ENCODE measurements around the gene ENKD1. TPM values are rescaled to one million over a fixed set of nuclear protein-coding genes. Genes with fewer than 3 reads are reported as not detected.

The ENKD1 gene, protein sequence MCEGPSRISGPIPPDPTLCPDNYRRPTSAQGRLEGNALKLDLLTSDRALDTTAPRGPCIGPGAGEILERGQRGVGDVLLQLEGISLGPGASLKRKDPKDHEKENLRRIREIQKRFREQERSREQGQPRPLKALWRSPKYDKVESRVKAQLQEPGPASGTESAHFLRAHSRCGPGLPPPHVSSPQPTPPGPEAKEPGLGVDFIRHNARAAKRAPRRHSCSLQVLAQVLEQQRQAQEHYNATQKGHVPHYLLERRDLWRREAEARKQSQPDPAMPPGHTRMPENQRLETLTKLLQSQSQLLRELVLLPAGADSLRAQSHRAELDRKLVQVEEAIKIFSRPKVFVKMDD
- polyA plus RNA-seq (ENCODE audit: insufficient read length in 3 of 3), result 10 to 100 TPM; 26.7 to 36.6 (median 29.2) TPM
- long read RNA-seq, donor 1, transcript ENKD1-201 (7 exons, 1,579 nt), result major isoform, 9 of 10 reads
- long read RNA-seq, donor 1, partial matches to known transcripts, result 0 of 10 reads
- long read RNA-seq, donor 1, other reads (novel, unspliced or antisense), result 0 of 10 reads
- long read RNA-seq, donor 2, transcript ENKD1-201 (7 exons, 1,579 nt), result major isoform, 9 of 14 reads
- long read RNA-seq, donor 2, partial matches to known transcripts, result 0 of 14 reads
- long read RNA-seq, donor 2, other reads (novel, unspliced or antisense), result 0 of 14 reads
- long read RNA-seq, donor 3, transcript ENKD1-201 (7 exons, 1,579 nt), result major isoform, 7 of 10 reads
- long read RNA-seq, donor 3, partial matches to known transcripts, result 0 of 10 reads
- long read RNA-seq, donor 3, other reads (novel, unspliced or antisense), result 0 of 10 reads
- long read RNA-seq, donor 4, transcript ENKD1-201 (7 exons, 1,579 nt), result major isoform, 6 of 10 reads
- long read RNA-seq, donor 4, partial matches to known transcripts, result 0 of 10 reads
- long read RNA-seq, donor 4, other reads (novel, unspliced or antisense), result 0 of 10 reads
- long read RNA-seq, donor 5, partial matches to known transcripts, result 0 of 5 reads
- long read RNA-seq, donor 5, other reads (novel, unspliced or antisense), result 0 of 5 reads
- long read RNA-seq, donor 6, transcript ENKD1-201 (7 exons, 1,579 nt), result major isoform, 9 of 11 reads
- long read RNA-seq, donor 6, partial matches to known transcripts, result 0 of 11 reads
- long read RNA-seq, donor 6, other reads (novel, unspliced or antisense), result 0 of 11 reads
- long read RNA-seq, donor 7, transcript ENKD1-201 (7 exons, 1,579 nt), result major isoform, 5 of 11 reads
- long read RNA-seq, donor 7, partial matches to known transcripts, result 0 of 11 reads
- long read RNA-seq, donor 7, other reads (novel, unspliced or antisense), result 0 of 11 reads
- long read RNA-seq, donor 8, partial matches to known transcripts, result 0 of 5 reads
- long read RNA-seq, donor 8, other reads (novel, unspliced or antisense), result 0 of 5 reads
- long read RNA-seq, donor 9, transcript ENKD1-201 (7 exons, 1,579 nt), result major isoform, 8 of 12 reads
- long read RNA-seq, donor 9, partial matches to known transcripts, result 0 of 12 reads
- long read RNA-seq, donor 9, other reads (novel, unspliced or antisense), result 0 of 12 reads
- long read RNA-seq, donor 10, transcript ENKD1-201 (7 exons, 1,579 nt), result major isoform, 7 of 16 reads
- long read RNA-seq, donor 10, partial matches to known transcripts, result 5 of 16 reads
- long read RNA-seq, donor 10, other reads (novel, unspliced or antisense), result 0 of 16 reads
- long read RNA-seq, donor 11, transcript ENKD1-201 (7 exons, 1,579 nt), result major isoform, 5 of 6 reads
- long read RNA-seq, donor 11, partial matches to known transcripts, result 0 of 6 reads
- long read RNA-seq, donor 11, other reads (novel, unspliced or antisense), result 0 of 6 reads
- long read RNA-seq, donor 12, transcript ENKD1-201 (7 exons, 1,579 nt), result major isoform, 12 of 19 reads
- long read RNA-seq, donor 12, partial matches to known transcripts, result 0 of 19 reads
- long read RNA-seq, donor 12, other reads (novel, unspliced or antisense), result 0 of 19 reads
- long read RNA-seq, donor 13, partial matches to known transcripts, result 0 of 3 reads
- long read RNA-seq, donor 13, other reads (novel, unspliced or antisense), result 0 of 3 reads
- long read RNA-seq, donor 14, result 0 reads
- long read RNA-seq, donor 15, result 0 reads
- long read RNA-seq, donor 16, transcript ENKD1-201 (7 exons, 1,579 nt), result major isoform, 8 of 10 reads
- long read RNA-seq, donor 16, partial matches to known transcripts, result 0 of 10 reads
- long read RNA-seq, donor 16, other reads (novel, unspliced or antisense), result 0 of 10 reads

DNA sequence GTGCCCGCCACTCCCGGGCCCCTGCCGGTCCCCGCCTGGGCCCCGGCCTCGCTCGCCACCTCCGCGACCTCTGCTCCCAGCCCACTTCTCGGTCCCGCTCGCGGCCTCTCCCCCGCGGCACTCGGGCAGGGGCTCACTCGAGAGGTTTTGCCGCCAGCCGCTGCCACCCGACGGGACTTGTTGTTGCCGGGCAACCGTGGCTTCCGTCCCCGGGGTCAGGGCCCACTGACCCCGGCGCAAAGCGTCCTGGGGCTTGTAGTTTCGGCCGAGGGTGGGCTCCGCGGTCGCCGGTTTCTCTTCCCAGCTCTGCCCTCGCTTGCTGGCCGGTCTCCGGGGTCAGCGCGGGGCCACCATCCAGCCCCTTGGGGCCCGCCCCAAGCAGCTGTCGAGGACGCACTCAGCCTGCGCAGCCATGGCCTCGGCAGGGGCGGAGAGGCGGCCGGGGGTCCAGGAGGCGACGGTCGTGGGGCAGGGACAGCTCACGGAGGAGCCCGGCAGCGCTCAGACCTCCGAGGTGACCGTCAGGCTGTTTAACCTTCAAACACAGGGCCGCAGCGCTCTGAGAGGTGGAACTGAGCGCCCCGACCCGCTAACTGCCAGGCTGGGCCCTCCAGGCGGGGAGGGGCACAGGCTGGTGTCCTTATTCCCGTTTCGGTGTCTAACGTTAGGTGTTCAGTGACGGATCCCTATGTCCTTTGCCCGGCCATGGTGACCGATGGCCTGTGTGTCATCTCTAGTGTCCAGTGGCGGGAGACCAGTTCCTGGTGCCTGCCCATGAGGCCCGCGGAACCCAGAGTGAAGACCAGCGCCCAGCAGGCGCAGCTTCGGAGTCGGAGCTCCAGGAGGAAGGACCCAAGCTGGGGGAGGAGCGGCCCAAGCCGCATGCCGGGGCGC lies at the start of gene ENKD1, which contains the start of gene C16orf86:
TSS of gene ENKD1 (minus strand) at position 192 of the 894 bp plus-strand sequence. CDS start 308 bp downstream, outside the sequence.
TSS of gene C16orf86 (plus strand) at position 256 of the 894 bp plus-strand sequence. CDS start at position 413, 157 bp downstream.
- peak; percentile 84 for DNase-seq

- no peak for DNase-seq
Observed at GRCh38 chr16:67716097-67716496, 49.5 kb upstream of the ENKD1 start.

GRCh38 chr16:67714522-67714921 lies 48.0 kb upstream of the ENKD1 start:
- DNase-seq, result no peak

- no peak for DNase-seq
Observed at GRCh38 chr16:67713647-67714273, 47.2 kb upstream of the ENKD1 start.

GRCh38 chr16:67710607-67711006 lies 44.1 kb upstream of the ENKD1 start:
- no peak for DNase-seq

- no peak for DNase-seq
Observed at GRCh38 chr16:67709050-67709449, 42.5 kb upstream of the ENKD1 start.

DNA sequence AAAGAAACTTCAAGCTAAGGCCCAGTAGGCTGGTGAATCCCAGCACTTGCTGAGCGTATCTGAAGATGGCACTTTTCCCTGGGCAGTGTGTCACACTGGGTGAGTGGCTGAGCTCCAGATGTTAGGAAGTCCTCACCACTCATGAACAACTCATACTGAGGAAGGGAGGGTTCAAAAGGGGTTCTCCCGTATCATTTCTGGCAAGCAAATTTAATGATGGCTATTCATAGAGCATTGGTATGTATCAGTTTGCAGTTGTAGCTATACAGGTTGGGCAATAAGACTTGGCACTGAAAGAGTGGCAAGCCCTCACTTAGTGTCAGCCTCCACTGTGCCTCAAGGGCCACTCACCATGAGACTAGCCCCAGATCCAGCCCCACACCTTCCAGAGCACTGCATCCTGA lies 41.8 kb upstream of the ENKD1 start:
- DNase-seq, result no peak

GRCh38 chr16:67707790-67708189 lies 41.2 kb upstream of the ENKD1 start:
- no peak for DNase-seq

- no peak for DNase-seq
Observed at GRCh38 chr16:67707210-67707609, 40.7 kb upstream of the ENKD1 start.

GRCh38 chr16:67704110-67704509 lies 37.6 kb upstream of the ENKD1 start:
- no peak for DNase-seq

GRCh38 chr16:67703626-67704025 lies 37.1 kb upstream of the ENKD1 start:
- no peak for DNase-seq

DNA sequence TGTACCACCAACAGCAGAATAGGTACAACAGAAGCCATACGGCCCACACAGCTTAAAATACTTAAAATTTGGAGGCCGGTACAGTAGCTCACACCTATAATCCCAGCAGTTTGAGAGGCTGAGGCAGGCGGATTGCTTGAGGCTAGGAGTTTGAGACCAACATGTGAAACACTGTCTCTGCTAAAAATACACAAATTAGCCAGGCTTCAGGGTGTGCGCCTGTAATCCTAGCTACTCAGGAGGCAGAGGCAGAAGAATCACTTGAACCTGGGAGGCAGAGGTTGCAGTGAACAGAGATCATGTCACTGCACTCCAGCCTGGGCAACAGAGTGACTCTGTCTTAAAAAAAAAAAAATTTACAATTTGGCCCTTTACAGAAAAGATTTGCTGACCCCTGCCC lies 35.6 kb upstream of the ENKD1 start:
- DNase-seq, result no peak

- DNase-seq, result no peak
Observed at GRCh38 chr16:67701420-67701819, 34.9 kb upstream of the ENKD1 start.

GRCh38 chr16:67699265-67699664 lies 32.7 kb upstream of the ENKD1 start:
- DNase-seq, result no peak

- DNase-seq, result no peak
Observed at GRCh38 chr16:67697422-67698185, 31.1 kb upstream of the ENKD1 start.

- DNase-seq, result no peak
Observed at GRCh38 chr16:67694611-67695010, 28.1 kb upstream of the ENKD1 start.
